SK-N-SH (cell line): ENCODE results near the gene HDAC2. TPM values are rescaled to one million over a fixed set of nuclear protein-coding genes. Genes with fewer than 3 reads are reported as not detected.
A peak's percentile ranks its signal among the peaks of the same experiment; 100 is the strongest.

Experiments used
- CTCF ChIA-PET: fragments of 300-600, 350-600 bp; formaldehyde crosslinking; extraction: SDS; loops from one replicate; lab custom pipeline; 2021; lab: Yijun Ruan, JAX
- POLR2A ChIA-PET: fragments of 350-600 bp; sonication (Branson Sonifier 250); formaldehyde crosslinking; extraction: SDS; loops from one replicate; lab custom pipeline; 2020; ENCODE audit warnings: antibody characterized with exemption, inconsistent platforms; lab: Yijun Ruan, JAX
- DNase-seq: peaks from one replicate; pipeline ENCODE4 v3.0.0; 2012
- H2AFZ ChIP-seq: fragments of 200-600 bp; sonication (generic); 2 replicates; pipeline ENCODE4 v1.8.1; 2016; ENCODE audit warnings: antibody characterized with exemption, mild to moderate bottlenecking, low read depth
- H3F3A ChIP-seq: fragments of 200-600 bp; sonication (generic); replicated peaks from 2 replicates; pipeline ENCODE3; 2016; ENCODE audit warnings: antibody characterized with exemption, mild to moderate bottlenecking; ENCODE audit not compliant: insufficient read depth
- H3K27ac ChIP-seq, 2 experiments: fragments of 200-500 bp in 1 of 2; fragments of 200-600 bp in 1 of 2; sonication (Bioruptor generic) in 1 of 2; sonication (generic), shearing (Covaris generic) in 1 of 2; 2 replicates each; pipeline versions ENCODE4 v1.5.1 to v1.6.1; 2014 to 2016; ENCODE audit warnings: low read depth in 2 of 2, inconsistent platforms in 1 of 2, low read length in 1 of 2, mild to moderate bottlenecking in 1 of 2, mixed read lengths in 1 of 2
- H3K27me3 ChIP-seq: fragments of 200-600 bp; sonication (generic), shearing (Covaris generic); 2 replicates; pipeline ENCODE4 v1.6.1; 2016; ENCODE audit warnings: mixed run types; ENCODE audit not compliant: insufficient read depth
- H3K36me3 ChIP-seq, 2 experiments: fragments of 200-500 bp in 1 of 2; fragments of 200-600 bp in 1 of 2; sonication (Bioruptor generic) in 1 of 2; sonication (generic) in 1 of 2; replicated peaks in 1 of 2; 2 replicates each; pipeline versions ENCODE3 to v1.5.1; 2014 to 2016; ENCODE audit warnings: low read length in 1 of 2, mild to moderate bottlenecking in 1 of 2; ENCODE audit not compliant: insufficient read depth in 2 of 2, control insufficient read depth in 1 of 2
- H3K4me1 ChIP-seq, 2 experiments: fragments of 200-500 bp in 1 of 2; fragments of 200-600 bp in 1 of 2; sonication (Bioruptor generic) in 1 of 2; sonication (generic), shearing (Covaris generic) in 1 of 2; 2 replicates each; pipeline versions ENCODE4 v1.5.1 to v1.6.1; 2014 to 2016; ENCODE audit warnings: low read depth in 1 of 2, low read length in 1 of 2, mixed run types in 1 of 2; ENCODE audit not compliant: insufficient read depth in 2 of 2, control insufficient read depth in 1 of 2
- H3K4me2 ChIP-seq: fragments of 200-600 bp; sonication (generic), shearing (Covaris generic); 2 replicates; pipeline ENCODE4 v1.6.1; 2017; ENCODE audit warnings: mixed run types
- H3K4me3 ChIP-seq, 2 experiments: fragments of 200-500 bp in 1 of 2; fragments of 200-600 bp in 1 of 2; sonication (Bioruptor generic) in 1 of 2; sonication (generic), shearing (Covaris generic) in 1 of 2; 2 replicates each; pipeline versions ENCODE4 v1.5.1 to v1.8.1; 2014 to 2016; ENCODE audit warnings: low read depth in 2 of 2, inconsistent platforms in 1 of 2, low read length in 1 of 2, mild to moderate bottlenecking in 1 of 2, mixed read lengths in 1 of 2, moderate library complexity in 1 of 2
- H3K79me2 ChIP-seq: fragments of 200-600 bp; sonication (generic); 2 replicates; pipeline ENCODE4 v1.8.1; 2017; ENCODE audit warnings: mild to moderate bottlenecking; ENCODE audit not compliant: insufficient read depth
- H3K9ac ChIP-seq: fragments of 200-600 bp; sonication (generic); 2 replicates; pipeline ENCODE4 v1.6.1; 2017; ENCODE audit warnings: mixed run types
- H3K9me2 ChIP-seq: fragments of 200-600 bp; sonication (generic); 2 replicates; pipeline ENCODE4 v1.6.1; 2017; ENCODE audit warnings: mixed run types
- H3K9me3 ChIP-seq: fragments of 200-600 bp; sonication (generic); 2 replicates; pipeline ENCODE4 v1.6.1; 2017; ENCODE audit warnings: mixed run types, mild to moderate bottlenecking, moderate library complexity
- H4K20me1 ChIP-seq: fragments of 200-600 bp; sonication (generic); 2 replicates; pipeline ENCODE4 v1.6.1; 2017; ENCODE audit warnings: mild to moderate bottlenecking, mixed run types; ENCODE audit not compliant: insufficient read depth
- ELF1 ChIP-seq: IDR thresholded peaks from 2 replicates; pipeline ENCODE4 v1.4.0; 2012
- EP300 ChIP-seq, 2 experiments: IDR thresholded peaks; 2 replicates each; pipeline versions ENCODE4 v1.4.0 to v1.6.1; 2012; ENCODE audit warnings: borderline replicate concordance in 1 of 2, low read depth in 1 of 2, low read length in 1 of 2
- EZH2phosphoT487 ChIP-seq: fragments of 200-600 bp; sonication (generic); IDR thresholded peaks from 2 replicates; pipeline ENCODE4 v1.6.1; 2017; ENCODE audit warnings: low read depth, mixed run types, mild to moderate bottlenecking, antibody characterized with exemption, moderate library complexity, borderline replicate concordance
- FOXJ3 ChIP-seq: sonication (generic); formaldehyde crosslinking; IDR thresholded peaks from 2 replicates; pipeline ENCODE4 v1.5.1; 2020; ENCODE audit warnings: mild to moderate bottlenecking, missing genetic modification reagents
- FOXM1 ChIP-seq: IDR thresholded peaks from 2 replicates; pipeline ENCODE4 v1.4.0; 2012; ENCODE audit warnings: low read depth, mild to moderate bottlenecking
- JUND ChIP-seq: IDR thresholded peaks from 2 replicates; pipeline ENCODE4 v1.4.0; 2012
- MEF2A ChIP-seq: IDR thresholded peaks from 2 replicates; pipeline ENCODE4 v1.4.0; 2012; ENCODE audit warnings: low read depth, borderline replicate concordance
- NFIC ChIP-seq: IDR thresholded peaks from 2 replicates; pipeline ENCODE4 v1.4.0; 2012; ENCODE audit warnings: borderline replicate concordance
- NRF1 ChIP-seq: IDR thresholded peaks from 2 replicates; pipeline ENCODE4 v1.6.1; 2012; ENCODE audit warnings: low read depth, mild to moderate bottlenecking, low read length
- RFX5 ChIP-seq: IDR thresholded peaks from 2 replicates; pipeline ENCODE4 v1.6.1; 2012; ENCODE audit warnings: mild to moderate bottlenecking, improper control_type of control experiment, low read length
- SIN3A ChIP-seq: IDR thresholded peaks from 2 replicates; pipeline ENCODE4 v1.6.1; 2012; ENCODE audit warnings: low read depth, mild to moderate bottlenecking, low read length, moderate library complexity, borderline replicate concordance
- SMC3 ChIP-seq: IDR thresholded peaks from 2 replicates; pipeline ENCODE4 v1.6.1; 2012; ENCODE audit warnings: low read depth, low read length, improper control_type of control experiment
- TCF12 ChIP-seq: IDR thresholded peaks from 2 replicates; pipeline ENCODE4 v1.4.0; 2012
- TEAD4 ChIP-seq: IDR thresholded peaks from 2 replicates; pipeline ENCODE4 v1.4.0; 2012; ENCODE audit warnings: mild to moderate bottlenecking, borderline replicate concordance; ENCODE audit not compliant: insufficient read depth
- WGBS: methylation state at CpG from one replicate; pipeline ENCODE4 v1.1.6; 2017; ENCODE audit warnings: low lambda C conversion rate; 5-methylcytosine and 5-hydroxymethylcytosine counted together
- polyA plus RNA-seq, 3 experiments: library from polyadenylated mRNA; depleted of rRNA; stranded (reverse); fragments of >200 nt; gene quantifications; 2 replicates each; pipeline ENCODE4 v1.2.3, GENCODE V29; 2012
- TF ChIP-seq, protein P1 (sequence below): IDR thresholded peaks from 2 replicates; pipeline ENCODE4; 2012
- TF ChIP-seq, protein P2 (sequence below): fragments of 150-350 bp; IDR thresholded peaks from 2 replicates; pipeline ENCODE4 v1.6.1; 2017; ENCODE audit warnings: antibody characterized with exemption, low read length, low read depth, borderline replicate concordance
- TF ChIP-seq, protein P3 (sequence below): IDR thresholded peaks from 2 replicates; pipeline ENCODE4 v1.4.0; 2012; ENCODE audit warnings: low read depth, borderline replicate concordance
- TF ChIP-seq, protein P4 (sequence below): fragments of 150-350 bp; IDR thresholded peaks from 2 replicates; pipeline ENCODE4 v1.6.1; 2016; ENCODE audit warnings: mild to moderate bottlenecking, low read depth, low read length
- TF ChIP-seq, protein P5 (sequence below): fragments of 200-600 bp; sonication (generic); IDR thresholded peaks from 2 replicates; pipeline ENCODE4 v1.6.1; 2017; ENCODE audit warnings: antibody characterized with exemption, mild to moderate bottlenecking, moderate library complexity

Gene HDAC2
- polyA plus RNA-seq, 1 of the 3 experiments (the other 2 are of a cell fraction): 90.4 TPM

DNA sequence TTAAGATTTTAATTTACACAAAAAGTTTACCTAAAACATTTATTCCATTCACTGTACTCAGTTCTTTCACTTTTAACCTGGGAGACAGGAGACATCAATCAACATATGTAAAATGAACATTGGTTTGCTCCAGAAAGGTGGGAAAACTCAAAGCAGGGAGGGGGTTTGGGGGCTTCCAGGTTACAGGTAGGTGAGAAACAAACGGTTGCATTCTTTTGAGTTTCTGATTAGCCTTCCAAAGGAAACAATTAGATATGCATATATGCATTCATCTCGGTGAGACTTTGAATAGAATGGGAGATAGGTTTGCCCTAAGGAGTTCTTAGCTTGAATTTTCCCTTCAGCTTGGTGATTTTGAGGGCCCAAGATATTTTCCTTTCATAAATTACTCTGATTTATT lies 38.2 kb upstream of the HDAC2 start:
- Histone ChIP-seq H3K27ac (no peak overlapping the region), H3K27me3 (no peaks in the 10 kb centered on the region), H3K9me3 (no peaks in the 10 kb centered on the region), H4K20me1 (no peaks in the 10 kb centered on the region), H3K9ac (no peak overlapping the region), H3F3A (no peaks in the 10 kb centered on the region), H3K4me3 (no peak overlapping the region; a peak in 1 of 4 replicates), H3K4me1 (no peaks in the 10 kb centered on the region), H2AFZ (no peak overlapping the region), H3K79me2 (no peaks in the 10 kb centered on the region), H3K4me2 (no peak overlapping the region), H3K36me3 (no peaks in the 10 kb centered on the region), H3K9me2 (no peaks in the 10 kb centered on the region)
- 88% methylated on average over 2 of the region's 2 CpGs for WGBS
- no peak for DNase-seq
- POLR2A ChIA-PET: no interaction called here
- TF ChIP-seq, protein P1, sequence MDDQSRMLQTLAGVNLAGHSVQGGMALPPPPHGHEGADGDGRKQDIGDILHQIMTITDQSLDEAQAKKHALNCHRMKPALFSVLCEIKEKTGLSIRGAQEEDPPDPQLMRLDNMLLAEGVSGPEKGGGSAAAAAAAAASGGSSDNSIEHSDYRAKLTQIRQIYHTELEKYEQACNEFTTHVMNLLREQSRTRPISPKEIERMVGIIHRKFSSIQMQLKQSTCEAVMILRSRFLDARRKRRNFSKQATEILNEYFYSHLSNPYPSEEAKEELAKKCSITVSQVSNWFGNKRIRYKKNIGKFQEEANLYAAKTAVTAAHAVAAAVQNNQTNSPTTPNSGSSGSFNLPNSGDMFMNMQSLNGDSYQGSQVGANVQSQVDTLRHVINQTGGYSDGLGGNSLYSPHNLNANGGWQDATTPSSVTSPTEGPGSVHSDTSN: no peak
- TF ChIP-seq JUND: no peak
- no peak for TF ChIP-seq RFX5
- no peak for TF ChIP-seq MEF2A
- no peak for TF ChIP-seq SIN3A
- TF ChIP-seq TEAD4: no peak
- TF ChIP-seq, protein P2, sequence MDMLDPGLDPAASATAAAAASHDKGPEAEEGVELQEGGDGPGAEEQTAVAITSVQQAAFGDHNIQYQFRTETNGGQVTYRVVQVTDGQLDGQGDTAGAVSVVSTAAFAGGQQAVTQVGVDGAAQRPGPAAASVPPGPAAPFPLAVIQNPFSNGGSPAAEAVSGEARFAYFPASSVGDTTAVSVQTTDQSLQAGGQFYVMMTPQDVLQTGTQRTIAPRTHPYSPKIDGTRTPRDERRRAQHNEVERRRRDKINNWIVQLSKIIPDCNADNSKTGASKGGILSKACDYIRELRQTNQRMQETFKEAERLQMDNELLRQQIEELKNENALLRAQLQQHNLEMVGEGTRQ: no peak
- TF ChIP-seq NFIC: no peak
- TF ChIP-seq, protein P3, sequence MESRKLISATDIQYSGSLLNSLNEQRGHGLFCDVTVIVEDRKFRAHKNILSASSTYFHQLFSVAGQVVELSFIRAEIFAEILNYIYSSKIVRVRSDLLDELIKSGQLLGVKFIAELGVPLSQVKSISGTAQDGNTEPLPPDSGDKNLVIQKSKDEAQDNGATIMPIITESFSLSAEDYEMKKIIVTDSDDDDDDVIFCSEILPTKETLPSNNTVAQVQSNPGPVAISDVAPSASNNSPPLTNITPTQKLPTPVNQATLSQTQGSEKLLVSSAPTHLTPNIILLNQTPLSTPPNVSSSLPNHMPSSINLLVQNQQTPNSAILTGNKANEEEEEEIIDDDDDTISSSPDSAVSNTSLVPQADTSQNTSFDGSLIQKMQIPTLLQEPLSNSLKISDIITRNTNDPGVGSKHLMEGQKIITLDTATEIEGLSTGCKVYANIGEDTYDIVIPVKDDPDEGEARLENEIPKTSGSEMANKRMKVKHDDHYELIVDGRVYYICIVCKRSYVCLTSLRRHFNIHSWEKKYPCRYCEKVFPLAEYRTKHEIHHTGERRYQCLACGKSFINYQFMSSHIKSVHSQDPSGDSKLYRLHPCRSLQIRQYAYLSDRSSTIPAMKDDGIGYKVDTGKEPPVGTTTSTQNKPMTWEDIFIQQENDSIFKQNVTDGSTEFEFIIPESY: no peak
- no peak for TF ChIP-seq ELF1
- CTCF ChIA-PET: interaction anchor here (0.6 kb wide), 1 partner anchor 9 kb away, joined by 3 read pairs; no protein-coding TSS in a partner anchor

DNA sequence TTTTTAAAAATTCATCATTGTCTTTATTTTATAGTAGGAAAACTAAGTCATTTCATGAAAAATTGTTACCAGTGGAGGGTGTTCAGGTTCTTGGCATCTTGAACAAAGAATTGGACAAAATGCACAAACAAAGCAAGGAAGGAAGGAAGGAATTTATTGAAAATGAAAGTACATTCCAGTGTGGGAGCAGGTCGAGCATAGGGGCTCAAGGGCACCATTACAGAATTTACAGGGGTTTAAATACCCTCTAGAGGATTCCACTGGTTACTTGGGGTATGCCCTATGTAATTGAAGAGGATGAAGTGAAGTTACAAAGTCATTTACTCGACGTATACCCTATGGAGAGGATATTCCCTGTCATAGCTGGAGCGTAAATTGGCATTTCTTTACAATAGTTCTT lies 37.4 kb upstream of the HDAC2 start:
- no peaks in the 10 kb centered on the region for H3K9me2 ChIP-seq
- no peak overlapping the region for H3K9ac ChIP-seq
- no peaks in the 10 kb centered on the region for H3K27me3 ChIP-seq
- no peaks in the 10 kb centered on the region for H3F3A ChIP-seq
- H3K36me3 ChIP-seq: no peaks in the 10 kb centered on the region
- H3K27ac ChIP-seq: no peak overlapping the region
- peak overlapping the region in 1 of 2 experiments; percentile 28; a peak in 1 of 4 replicates for H3K4me3 ChIP-seq
- H4K20me1 ChIP-seq: no peaks in the 10 kb centered on the region
- no peaks in the 10 kb centered on the region for H3K9me3 ChIP-seq
- H3K4me2 ChIP-seq: peak overlapping the region; percentile 59
- no peak overlapping the region for H2AFZ ChIP-seq
- H3K4me1 ChIP-seq: no peaks in the 10 kb centered on the region
- H3K79me2 ChIP-seq: no peaks in the 10 kb centered on the region
- DNase-seq: no peak
- 81% methylated on average over 4 of the region's 4 CpGs for WGBS
- POLR2A ChIA-PET: no interaction called here
- CTCF ChIA-PET: no interaction called here
- TF ChIP-seq FOXM1 (no peak), FOXJ3 (CRISPR knock-in tag) (no peak), EZH2phosphoT487 (no peak), TEAD4 (no peak), MEF2A (no peak), RFX5 (no peak), SMC3 (no peak), TCF12 (no peak), EP300 (IDR thresholded peaks at IDR 0.05; ENCODE audit: borderline replicate concordance in 1 of 2, low read depth in 1 of 2, low read length in 1 of 2) (no peak), NRF1 (no peak)
- TF ChIP-seq, protein P4, sequence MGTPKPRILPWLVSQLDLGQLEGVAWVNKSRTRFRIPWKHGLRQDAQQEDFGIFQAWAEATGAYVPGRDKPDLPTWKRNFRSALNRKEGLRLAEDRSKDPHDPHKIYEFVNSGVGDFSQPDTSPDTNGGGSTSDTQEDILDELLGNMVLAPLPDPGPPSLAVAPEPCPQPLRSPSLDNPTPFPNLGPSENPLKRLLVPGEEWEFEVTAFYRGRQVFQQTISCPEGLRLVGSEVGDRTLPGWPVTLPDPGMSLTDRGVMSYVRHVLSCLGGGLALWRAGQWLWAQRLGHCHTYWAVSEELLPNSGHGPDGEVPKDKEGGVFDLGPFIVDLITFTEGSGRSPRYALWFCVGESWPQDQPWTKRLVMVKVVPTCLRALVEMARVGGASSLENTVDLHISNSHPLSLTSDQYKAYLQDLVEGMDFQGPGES: no peak
- TF ChIP-seq, protein P5, sequence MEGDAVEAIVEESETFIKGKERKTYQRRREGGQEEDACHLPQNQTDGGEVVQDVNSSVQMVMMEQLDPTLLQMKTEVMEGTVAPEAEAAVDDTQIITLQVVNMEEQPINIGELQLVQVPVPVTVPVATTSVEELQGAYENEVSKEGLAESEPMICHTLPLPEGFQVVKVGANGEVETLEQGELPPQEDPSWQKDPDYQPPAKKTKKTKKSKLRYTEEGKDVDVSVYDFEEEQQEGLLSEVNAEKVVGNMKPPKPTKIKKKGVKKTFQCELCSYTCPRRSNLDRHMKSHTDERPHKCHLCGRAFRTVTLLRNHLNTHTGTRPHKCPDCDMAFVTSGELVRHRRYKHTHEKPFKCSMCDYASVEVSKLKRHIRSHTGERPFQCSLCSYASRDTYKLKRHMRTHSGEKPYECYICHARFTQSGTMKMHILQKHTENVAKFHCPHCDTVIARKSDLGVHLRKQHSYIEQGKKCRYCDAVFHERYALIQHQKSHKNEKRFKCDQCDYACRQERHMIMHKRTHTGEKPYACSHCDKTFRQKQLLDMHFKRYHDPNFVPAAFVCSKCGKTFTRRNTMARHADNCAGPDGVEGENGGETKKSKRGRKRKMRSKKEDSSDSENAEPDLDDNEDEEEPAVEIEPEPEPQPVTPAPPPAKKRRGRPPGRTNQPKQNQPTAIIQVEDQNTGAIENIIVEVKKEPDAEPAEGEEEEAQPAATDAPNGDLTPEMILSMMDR: no peak
- TF ChIP-seq, protein P1: no peak
